Spleen (tissue), 11 donors: Measurements from ENCODE around the gene MAML1. TPM values are rescaled to one million over a fixed set of nuclear protein-coding genes. Genes with fewer than 3 reads are reported as not detected.
"Not testable (repeated sequence)": the region's sequence is repeated elsewhere in the genome, so short reads cannot be mapped to it uniquely, and the experiment has no call there.

ENCODE experiments used
- DNase-seq: peaks from one replicate; pipeline ENCODE4 v3.0.0-alpha.2; 2020
- H3K27ac ChIP-seq, 8 donors: fragments of 200-600 bp; sonication (generic) in 7 of 8; 1 replicate in 4 of 8; 2 replicates in 4 of 8; pipeline versions ENCODE4 v1.5.0 to v1.8.0; 2016 to 2021; ENCODE audit warnings: inconsistent platforms in 4 of 8, mild to moderate bottlenecking in 4 of 8, moderate library complexity in 1 of 8
- H3K27me3 ChIP-seq, 7 donors: fragments of 200-600 bp; sonication (generic) in 6 of 7; replicated peaks in 1 of 7; 1 replicate in 4 of 7; 2 replicates in 3 of 7; pipeline versions ENCODE4 v1.5.0 to v1.8.0; 2016 to 2021; ENCODE audit warnings: inconsistent platforms in 3 of 7, mild to moderate bottlenecking in 1 of 7
- H3K36me3 ChIP-seq, 6 donors: fragments of 200-600 bp; sonication (generic) in 5 of 6; 1 replicate in 4 of 6; 2 replicates in 2 of 6; pipeline versions ENCODE4 v1.5.0 to v1.8.0; 2016 to 2021; ENCODE audit warnings: inconsistent platforms in 2 of 6
- H3K4me1 ChIP-seq, 6 donors: fragments of 200-600 bp; sonication (generic) in 5 of 6; 1 replicate in 3 of 6; 2 replicates in 3 of 6; pipeline versions ENCODE4 v1.5.0 to v1.8.0; 2016 to 2021; ENCODE audit warnings: inconsistent platforms in 3 of 6
- H3K4me3 ChIP-seq, 8 donors: fragments of 200-600 bp; sonication (generic) in 7 of 8; 1 replicate in 4 of 8; 2 replicates in 4 of 8; pipeline versions ENCODE4 v1.5.0 to v1.8.0; 2016 to 2021; ENCODE audit warnings: inconsistent platforms in 4 of 8, mild to moderate bottlenecking in 4 of 8, moderate library complexity in 2 of 8
- H3K9me3 ChIP-seq, 8 donors: fragments of 200-600 bp; sonication (generic) in 7 of 8; 1 replicate in 4 of 8; 2 replicates in 4 of 8; pipeline versions ENCODE4 v1.5.0 to v1.8.0; 2016 to 2021; ENCODE audit warnings: inconsistent platforms in 4 of 8
- CTCF ChIP-seq, 11 experiments: fragments of 200-600 bp in 7 of 11; fragments of 450-650 bp in 4 of 11; sonication (generic) in 4 of 11; IDR thresholded peaks in 8 of 11; conservative IDR thresholded peaks in 3 of 11; 1 replicate in 7 of 11; 2 replicates in 4 of 11; pipeline versions ENCODE4 v1.4.0 to v1.8.0; 2016 to 2021; ENCODE audit warnings: antibody characterized with exemption in 11 of 11, inconsistent platforms in 4 of 11, mild to moderate bottlenecking in 1 of 11
- POLR2A ChIP-seq, 3 donors: fragments of 450-650 bp; IDR thresholded peaks; one replicate each; pipeline ENCODE4 v1.5.1; 2017; ENCODE audit warnings: antibody characterized with exemption in 3 of 3, mild to moderate bottlenecking in 1 of 3
- POLR2AphosphoS5 ChIP-seq, 3 donors: sonication (generic); formaldehyde crosslinking; IDR thresholded peaks; one replicate each; pipeline ENCODE4 v1.5.1; 2017; ENCODE audit warnings: antibody characterized with exemption in 3 of 3
- WGBS, 5 donors: extraction: QIAGEN DNeasy Blood & Tissue Kit in 3 of 5; methylation state at CpG; one replicate each; pipeline versions ENCODE4 v1.1.5 to v1.1.7; 2013 to 2018; 5-methylcytosine and 5-hydroxymethylcytosine counted together
- intact Hi-C: fragments of 100-400 bp; cut with DNase I; formaldehyde crosslinking; loops from one replicate; pipeline ENCODE4 v1.15.0; 2023; ENCODE audit warnings: low total_unique reads
- polyA plus RNA-seq, 3 donors: library from polyadenylated mRNA; stranded (reverse); fragments of 200-250 nt; gene quantifications; one replicate each; pipeline ENCODE4 v1.2.1, GENCODE V29; 2013
- total RNA-seq, 7 donors: library from RNA; depleted of rRNA in 3 of 7; stranded (reverse); fragments of >200 nt in 3 of 7; fragmentation: NEBNext Ultra II Directional in 4 of 7; extraction: Animal tissue kit (Norgen Biotek cat#: 25700) in 4 of 7; gene quantifications; one replicate each; pipeline versions ENCODE4 v1.1.0 to v1.2.1, GENCODE V29; 2016 to 2021
- donor health status: healthy with polysubstance abuse.
- donor health status: DM: no; HTN: no; CAD: no; lungs with moderate emphysema.
- donor health status: DM: no; HTN: no; CAD: no.
- donor health status: Bipolar disorder and iron deficiency.
- donor health status: healthy.
- donor health status: DM: no; HTN: no; CAD: no.
- donor health status: DM: yes; HTN: yes; CAD: no.

Gene MAML1
- total and polyA plus RNA-seq, 10 donors: 4.7 to 42.8 (median 33.7) TPM

GRCh38 chr5:179734536-179735164 lies 2.0 kb downstream of the MAML1 start:
- H3K27me3 ChIP-seq: no peaks in the 10 kb centered on the region
- WGBS, 5 donors: 81 to 92% (median 81%) methylated on average over 12 of the region's 12 CpGs
- H3K4me1 ChIP-seq: peaks cover 30 to 90% (median 66%) of the 10 kb centered on the region in 6 donors
- H3K27ac ChIP-seq: peak overlapping the region in 4 of 8 donors; percentile 21 to 99 (median 98)
- TF ChIP-seq POLR2AphosphoS5 (IDR thresholded peaks at IDR 0.05) (no peak), CTCF (IDR thresholded peaks at IDR 0.05 in 8 of 11, conservative IDR thresholded peaks at IDR 0.05 in 3 of 11) (no peak), POLR2A (IDR thresholded peaks at IDR 0.05) (no peak)
- H3K4me3 ChIP-seq: peak overlapping the region in 6 of 8 donors; percentile 81 to 97 (median 86)
- no peak for DNase-seq
- no peaks in the 10 kb centered on the region for H3K9me3 ChIP-seq
- intact Hi-C loops: no loop called here
- H3K36me3 ChIP-seq: peaks cover 0 to 47% (median 6%) of the 10 kb centered on the region in 6 donors

- H3K4me3 ChIP-seq: no peak overlapping the region
- peaks cover 24 to 96% (median 57%) of the 10 kb centered on the region in 6 donors for H3K4me1 ChIP-seq
- H3K9me3 ChIP-seq: no peaks in the 10 kb centered on the region
- TF ChIP-seq POLR2AphosphoS5 (IDR thresholded peaks at IDR 0.05) (no peak), CTCF (IDR thresholded peaks at IDR 0.05 in 8 of 11, conservative IDR thresholded peaks at IDR 0.05 in 3 of 11) (no peak), POLR2A (IDR thresholded peaks at IDR 0.05) (no peak)
- H3K27me3 ChIP-seq: no peaks in the 10 kb centered on the region
- peaks cover 0 to 44% (median 3%) of the 10 kb centered on the region in 6 donors for H3K36me3 ChIP-seq
- no peak for DNase-seq
- H3K27ac ChIP-seq: peak overlapping the region in 1 of 8 donors; percentile 18
- intact Hi-C loops: no loop called here
- WGBS, 5 donors: 78 to 89% (median 83%) methylated on average over 4 of the region's 4 CpGs
Measured at GRCh38 chr5:179738742-179739141, 6.1 kb downstream of the MAML1 start.

GRCh38 chr5:179744106-179744505 lies 11.5 kb downstream of the MAML1 start:
- Histone ChIP-seq H3K4me1 (peaks cover 0 to 90% (median 30%) of the 10 kb centered on the region in 6 donors), H3K36me3 (peaks cover 0 to 28% (median 0%) of the 10 kb centered on the region in 6 donors)
- H3K27ac ChIP-seq, DNase-seq, intact Hi-C loops, H3K9me3 ChIP-seq, H3K4me3 ChIP-seq, H3K27me3 ChIP-seq: not testable (repeated sequence)
- 85 to 94% (median 91%) methylated on average over 7 of the region's 7 CpGs for whole genome bisulfite sequencing, 5 donors

GRCh38 chr5:179746872-179747271 lies 14.2 kb downstream of the MAML1 start:
- no peak for DNase-seq
- Histone ChIP-seq H3K4me1 (peaks cover 0 to 80% (median 28%) of the 10 kb centered on the region in 6 donors), H3K9me3 (no peaks in the 10 kb centered on the region), H3K27ac (peak overlapping the region in 1 of 8 donors; percentile 40), H3K27me3 (no peaks in the 10 kb centered on the region), H3K4me3 (no peak overlapping the region), H3K36me3 (peaks cover 0 to 39% (median 2%) of the 10 kb centered on the region in 6 donors)
- WGBS, 5 donors: 76 to 98% (median 94%) methylated on average over 2 of the region's 2 CpGs
- TF ChIP-seq CTCF (IDR thresholded peaks at IDR 0.05 in 8 of 11, conservative IDR thresholded peaks at IDR 0.05 in 3 of 11): no peak
- TF ChIP-seq POLR2A (IDR thresholded peaks at IDR 0.05): no peak
- TF ChIP-seq POLR2AphosphoS5 (IDR thresholded peaks at IDR 0.05): no peak
- intact Hi-C loops: no loop called here
